NOMO-1 treated with dmso at 0.1 percent for 144 hours (cell line): ENCODE data around the gene SLC2A13.
"Not testable (repeated sequence)": the region's sequence is repeated elsewhere in the genome, so short reads cannot be mapped to it uniquely, and the experiment has no call there.

Experiments used
- DNase-seq: peaks from one replicate; lab custom pipeline; 2025; ENCODE audit not compliant: unreplicated experiment; lab: John Stamatoyannopoulos, UW

The SLC2A13 gene

GRCh38 chr12:39935839-39936238 is 170.0 kb downstream of the SLC2A13 start:
- DNase-seq, result peak; percentile 79

- DNase-seq, result no peak
Observed at GRCh38 chr12:39935275-39935674, 170.6 kb downstream of the SLC2A13 start.

DNA sequence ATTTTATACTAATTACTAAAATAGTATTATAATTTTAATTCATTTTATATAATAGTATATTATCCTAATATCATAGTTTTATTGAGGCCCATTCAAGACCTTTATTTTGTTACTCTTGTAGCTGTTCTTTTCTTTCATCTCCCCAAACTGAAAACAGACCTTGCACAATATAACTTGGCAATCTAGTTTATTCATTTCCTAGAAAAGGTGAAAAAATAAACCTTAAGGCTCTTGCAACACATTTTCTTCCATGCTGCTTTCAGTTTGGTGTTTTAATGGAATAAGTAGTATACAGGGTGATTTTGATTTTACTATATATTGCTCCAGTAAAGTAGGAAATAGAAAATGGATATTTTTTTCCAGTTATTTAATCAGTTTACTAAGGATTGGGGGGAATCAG is 174.0 kb downstream of the SLC2A13 start:
- DNase-seq, result peak; percentile 24

- DNase-seq, result no peak
Observed at GRCh38 chr12:39931231-39931630, 174.7 kb downstream of the SLC2A13 start.

- DNase-seq, result peak; percentile 11
Observed at GRCh38 chr12:39930101-39930500, 175.8 kb downstream of the SLC2A13 start.

DNA sequence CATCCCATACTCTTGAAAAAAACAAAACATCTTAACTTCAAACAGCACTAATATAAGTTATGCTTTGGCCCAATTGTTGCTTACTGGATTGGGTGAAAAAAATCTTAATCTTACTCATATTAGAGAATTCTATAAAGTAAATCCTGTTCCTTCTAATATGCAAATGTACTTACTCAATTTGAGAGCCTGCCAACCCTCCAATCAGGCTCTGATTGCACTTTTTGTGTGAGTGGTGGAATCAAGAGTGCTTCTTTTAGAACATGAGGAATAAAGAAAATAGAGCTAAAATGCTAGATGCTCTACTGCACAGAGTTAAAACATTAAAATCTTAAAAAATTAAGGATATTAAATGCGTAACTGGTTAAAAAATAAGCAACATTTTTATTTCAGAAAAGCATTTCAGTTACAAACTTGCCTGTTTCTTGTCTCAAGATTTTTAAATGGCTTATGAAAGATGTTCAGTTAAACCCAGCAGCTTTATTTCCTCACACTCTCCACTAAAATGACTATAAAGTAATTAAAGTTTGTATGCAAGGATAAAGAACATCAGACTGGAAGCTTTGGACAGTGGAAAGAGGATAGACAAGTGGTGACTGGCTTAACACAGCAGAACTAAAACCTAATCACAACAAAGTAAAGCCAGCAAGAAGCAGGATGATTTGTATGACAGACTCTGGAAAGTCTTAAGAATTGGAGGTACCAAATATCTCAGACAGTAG is 177.5 kb downstream of the SLC2A13 start:
- DNase-seq, result no peak

DNA sequence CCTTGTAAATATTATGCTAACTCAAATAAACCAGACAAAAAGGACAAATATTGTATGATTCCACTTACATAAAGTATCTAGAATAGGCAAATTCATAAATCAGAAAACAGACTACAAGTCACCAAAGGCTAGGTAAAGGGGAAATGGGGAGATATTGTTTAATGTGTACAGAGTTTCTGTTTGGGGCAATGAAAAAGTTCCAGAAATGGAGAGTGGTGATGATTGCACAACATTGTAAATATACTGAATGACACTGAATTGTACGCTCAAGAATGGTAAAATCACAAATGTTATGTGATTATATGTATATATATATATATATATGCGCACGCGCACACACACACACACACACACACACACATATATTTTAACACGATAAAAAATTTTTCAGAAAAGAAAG is 182.5 kb downstream of the SLC2A13 start:
- no peak for DNase-seq

- DNase-seq, result peak; percentile 43
Observed at GRCh38 chr12:39922598-39922997, 183.3 kb downstream of the SLC2A13 start.

- no peak for DNase-seq
Observed at GRCh38 chr12:39920647-39921046, 185.2 kb downstream of the SLC2A13 start.

DNA sequence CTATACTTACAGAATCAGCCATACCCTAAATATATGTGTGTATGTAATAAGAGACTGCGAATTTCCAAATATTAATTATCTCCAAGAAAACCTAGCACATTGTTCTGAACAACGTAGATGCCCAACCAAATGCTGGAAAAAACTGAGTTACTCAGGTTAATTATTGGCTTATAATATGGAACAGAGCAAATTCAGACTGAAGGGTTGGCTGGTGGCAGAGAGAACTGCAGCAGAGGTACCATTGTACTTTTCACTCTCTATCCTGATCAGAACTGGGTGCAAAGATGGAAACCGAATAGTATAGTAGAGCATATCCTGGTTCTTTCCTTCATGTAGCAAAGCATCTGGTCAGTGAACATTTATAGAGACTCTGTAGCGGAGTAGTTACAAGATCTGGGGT is 185.7 kb downstream of the SLC2A13 start:
- DNase-seq, result no peak

DNA sequence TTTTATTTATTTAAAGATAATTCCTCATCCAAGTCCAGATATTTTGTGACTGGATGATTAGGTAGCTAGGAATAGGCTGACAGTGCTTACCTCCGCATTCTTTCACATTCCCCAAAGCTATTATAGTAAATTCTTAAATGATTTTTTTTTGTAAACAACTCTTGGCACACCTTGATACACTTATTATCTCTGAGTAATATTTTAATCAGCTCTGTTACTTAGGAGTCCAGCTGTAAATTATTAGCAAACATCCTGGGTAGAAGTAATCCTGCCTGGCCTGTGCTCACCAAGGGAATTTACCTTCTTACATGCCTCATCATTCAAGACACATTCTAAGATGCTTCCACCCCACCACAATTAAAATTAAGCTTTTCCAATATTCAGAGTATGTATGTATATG is 186.1 kb downstream of the SLC2A13 start:
- no peak for DNase-seq

DNA sequence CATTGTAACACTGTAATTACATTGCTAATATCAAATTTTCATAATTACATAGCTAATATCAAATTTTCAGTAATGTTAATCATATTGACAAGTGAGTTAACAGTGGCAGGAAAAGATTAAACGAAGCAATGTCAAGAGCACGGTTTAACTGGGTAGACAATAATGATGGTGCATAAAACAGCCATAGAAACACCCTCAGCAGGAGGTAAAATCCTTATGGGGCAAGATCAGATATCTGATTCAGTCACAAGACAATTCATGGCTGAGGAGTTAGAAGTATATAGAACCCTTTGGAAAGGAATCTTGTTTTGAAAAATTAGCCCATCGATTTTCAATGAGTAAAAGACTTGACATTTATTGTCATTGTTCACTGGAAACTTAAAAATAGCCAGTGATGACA is 190.6 kb downstream of the SLC2A13 start:
- no peak for DNase-seq

DNA sequence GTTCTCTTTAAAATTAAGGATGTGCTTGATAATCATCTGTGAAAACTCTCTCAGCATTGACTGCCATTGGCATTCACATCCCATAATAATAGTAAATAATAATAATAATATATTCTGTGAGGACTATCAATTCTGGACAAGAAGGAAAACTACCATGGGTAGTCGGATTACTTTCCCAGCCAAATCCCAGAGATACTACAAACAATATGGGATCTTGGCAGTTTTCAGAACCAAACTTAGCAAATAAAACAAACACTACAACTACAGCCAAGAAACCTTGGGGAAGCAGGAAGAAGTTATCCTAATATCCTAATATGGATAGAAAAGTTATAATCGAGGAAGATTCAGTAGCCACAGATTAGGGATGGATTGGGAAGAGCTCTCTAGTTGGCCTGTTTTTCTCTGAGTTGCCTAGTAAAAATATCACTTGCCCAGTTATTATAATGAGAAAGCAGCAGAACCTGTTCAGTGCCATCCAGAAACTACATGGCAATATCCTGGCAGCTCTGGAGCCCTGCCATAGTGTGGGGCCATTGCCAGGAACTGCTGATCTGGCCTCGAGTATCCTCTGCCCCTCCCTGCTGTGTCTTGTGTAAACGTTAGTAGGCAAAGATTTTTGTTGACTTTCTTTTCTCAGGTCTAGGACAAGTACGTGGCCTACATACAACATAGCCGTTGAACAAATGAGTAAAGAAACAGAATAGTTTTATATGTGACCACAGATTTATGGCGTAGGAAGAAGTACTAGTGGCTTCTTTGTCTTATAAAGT is 193.5 kb downstream of the SLC2A13 start:
- DNase-seq, result no peak

DNA sequence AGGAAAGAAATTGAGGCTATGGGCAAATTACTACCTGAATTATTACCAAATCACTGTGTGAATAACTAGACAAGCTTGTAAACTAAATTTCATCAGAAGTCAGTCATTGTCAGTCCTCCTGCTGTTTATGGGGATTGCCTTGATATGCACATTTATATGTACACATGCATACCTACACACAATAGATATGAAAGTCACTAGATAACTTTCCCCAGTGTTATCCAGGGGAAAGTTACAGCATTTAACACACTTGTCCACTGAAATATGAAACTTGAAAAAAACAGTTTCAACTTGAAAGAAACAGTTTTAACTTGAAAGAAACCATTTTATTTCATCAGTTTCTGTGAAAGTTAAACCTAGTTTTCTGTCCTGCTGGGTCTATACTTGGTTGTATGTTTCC is 199.6 kb downstream of the SLC2A13 start:
- no peak for DNase-seq

GRCh38 chr12:39905152-39905551 is 200.7 kb downstream of the SLC2A13 start:
- no peak for DNase-seq

DNA sequence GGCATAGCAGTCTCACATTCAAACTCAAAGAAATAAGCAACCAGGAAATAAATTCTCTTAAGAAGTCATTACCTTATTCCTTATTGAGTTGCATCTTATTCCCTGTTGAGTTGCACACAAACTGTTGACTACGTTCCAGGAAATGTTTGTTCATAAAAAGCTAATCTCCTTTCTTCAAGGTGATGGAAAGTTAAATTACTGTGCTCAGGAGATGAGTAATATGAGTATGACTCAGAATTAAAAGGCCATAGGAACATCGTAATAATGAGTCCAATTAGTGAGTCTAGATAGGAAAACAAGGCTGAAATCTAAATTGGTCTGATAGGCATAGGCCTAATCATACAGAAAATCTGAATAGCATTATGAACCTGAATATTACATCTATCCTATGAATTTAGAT is 203.1 kb downstream of the SLC2A13 start:
- DNase-seq, result no peak

- DNase-seq, result no peak
Observed at GRCh38 chr12:39897315-39897714, 208.6 kb downstream of the SLC2A13 start.

DNA sequence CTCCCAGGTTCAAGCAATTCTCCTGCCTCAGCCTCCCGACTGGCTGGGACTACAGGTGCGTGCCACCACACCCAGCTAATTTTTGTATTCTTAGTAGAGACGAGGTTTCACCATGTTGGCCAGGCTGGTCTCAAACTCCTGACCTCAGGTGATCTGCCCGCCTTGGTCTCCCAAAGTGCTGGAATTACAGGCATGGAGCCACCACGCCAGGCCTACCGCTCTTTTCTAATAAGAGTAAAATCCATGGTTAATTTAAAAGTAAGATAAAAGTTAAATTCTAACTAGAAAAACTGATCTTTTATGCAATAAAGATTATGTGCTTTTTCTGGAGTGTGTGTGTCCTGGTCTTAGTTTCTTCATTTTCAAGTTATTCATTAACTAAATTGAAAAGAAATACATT is 212.5 kb downstream of the SLC2A13 start:
- not testable (repeated sequence) for DNase-seq

DNA sequence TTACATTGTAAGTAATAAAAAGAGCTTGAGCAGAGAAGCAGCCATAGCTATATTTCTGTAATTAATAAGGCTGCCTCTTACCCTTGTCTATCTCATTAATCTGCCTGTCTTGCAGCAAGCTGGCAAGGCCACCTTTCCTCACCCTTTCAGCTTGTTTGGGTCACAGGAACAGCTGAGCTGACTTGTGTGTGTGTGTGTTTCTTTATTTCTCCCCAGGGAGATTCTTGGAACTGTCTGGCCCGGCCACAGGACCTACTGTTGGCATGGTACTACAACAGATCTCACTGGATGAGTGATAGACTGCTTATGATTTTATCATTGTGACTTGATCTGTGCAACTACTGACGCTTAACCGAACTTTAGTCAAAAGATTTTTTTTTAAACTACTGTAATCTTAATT is 213.7 kb downstream of the SLC2A13 start:
- DNase-seq, result no peak

GRCh38 chr12:39887856-39888255 is 218.0 kb downstream of the SLC2A13 start:
- no peak for DNase-seq

- no peak for DNase-seq
Observed at GRCh38 chr12:39886106-39886505, 219.8 kb downstream of the SLC2A13 start.

- no peak for DNase-seq
Observed at GRCh38 chr12:39884616-39885125, 221.2 kb downstream of the SLC2A13 start.
